ENCODE measurements around the gene NEK9.

Gene NEK9

DNA sequence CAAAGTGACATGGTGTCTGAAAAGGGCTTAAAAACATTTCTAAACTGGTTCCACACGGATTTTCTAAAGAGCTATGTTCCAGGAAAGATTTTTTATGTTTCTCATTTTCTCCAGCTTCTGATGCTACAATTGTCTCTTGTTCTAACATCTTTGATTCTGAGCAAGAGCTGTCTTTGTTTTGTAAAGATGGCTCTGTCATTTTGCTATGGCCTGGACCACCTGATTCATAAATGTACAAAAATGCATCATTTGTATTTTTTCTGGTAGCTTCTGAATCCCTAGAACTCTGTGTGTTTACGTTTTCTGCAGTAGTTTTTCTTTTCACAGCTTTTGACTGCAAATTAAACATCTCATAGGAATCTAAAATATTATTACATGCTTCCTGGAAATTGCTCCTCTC is 78.7 kb downstream of the NEK9 start:
- Histone ChIP-seq H3K4me3 (ENCODE audit: low read length) (no peak overlapping the region), H3K18ac (ENCODE audit: low read length) (no peak overlapping the region), H3K4me2 (ENCODE audit: low read length) (no peak overlapping the region), H3K79me2 (ENCODE audit: control insufficient read depth, insufficient read depth, low read length) (no peaks in the 10 kb centered on the region), H2BK5ac (ENCODE audit: low read length) (no peak overlapping the region), H3K4me1 (ENCODE audit: control insufficient read depth, low read depth, low read length) (no peaks in the 10 kb centered on the region), H2BK120ac (ENCODE audit: low read depth, low read length) (no peak overlapping the region), H3K23ac (ENCODE audit: low read length) (no peak overlapping the region), H3K27ac (ENCODE audit: low read depth, low read length) (no peak overlapping the region), H3K9ac (ENCODE audit: low read length) (no peak overlapping the region), H3K56ac (ENCODE audit: low read length) (no peak overlapping the region), H4K5ac (ENCODE audit: low read length) (no peak overlapping the region), H3K27me3 (ENCODE audit: insufficient read depth, low read length, poor library complexity) (no peaks in the 10 kb centered on the region), H3K4ac (ENCODE audit: low read depth, low read length) (no peak overlapping the region), H3K36me3 (ENCODE audit: control insufficient read depth, insufficient read depth, low read length) (no peaks in the 10 kb centered on the region), H2AK5ac (ENCODE audit: low read length) (no peak overlapping the region), H3K79me1 (ENCODE audit: low read length) (peaks cover 2% of the 10 kb centered on the region), H4K8ac (ENCODE audit: low read depth, low read length) (no peak overlapping the region), H2BK15ac (replicated peaks; ENCODE audit: low read depth) (no peak overlapping the region)
- no peak for DNase-seq
- no CpG with 5 or more reads among the region's 2 CpGs for WGBS (ENCODE audit: extremely low coverage, insufficient coverage, low lambda C conversion rate)

DNA sequence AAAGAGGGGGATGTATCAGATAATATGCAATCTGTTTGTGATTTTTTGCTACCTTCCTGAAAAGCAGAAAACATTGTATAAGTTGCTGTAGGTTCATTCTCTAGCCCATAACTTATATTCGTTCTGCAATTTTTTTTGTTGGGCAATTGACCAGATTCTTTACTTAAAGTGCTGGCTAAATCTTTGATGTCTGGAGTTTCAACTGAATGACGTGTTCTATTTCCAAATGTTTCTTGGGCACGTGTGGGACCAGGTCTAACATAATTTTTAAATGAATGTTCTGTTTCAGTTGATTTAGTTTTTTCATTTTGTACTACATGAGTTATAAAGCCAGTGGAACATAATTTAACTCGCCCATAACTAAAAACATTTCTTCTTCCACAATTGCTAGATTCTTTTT is 79.3 kb downstream of the NEK9 start:
- H4K8ac ChIP-seq (ENCODE audit: low read depth, low read length), result no peak overlapping the region

DNA sequence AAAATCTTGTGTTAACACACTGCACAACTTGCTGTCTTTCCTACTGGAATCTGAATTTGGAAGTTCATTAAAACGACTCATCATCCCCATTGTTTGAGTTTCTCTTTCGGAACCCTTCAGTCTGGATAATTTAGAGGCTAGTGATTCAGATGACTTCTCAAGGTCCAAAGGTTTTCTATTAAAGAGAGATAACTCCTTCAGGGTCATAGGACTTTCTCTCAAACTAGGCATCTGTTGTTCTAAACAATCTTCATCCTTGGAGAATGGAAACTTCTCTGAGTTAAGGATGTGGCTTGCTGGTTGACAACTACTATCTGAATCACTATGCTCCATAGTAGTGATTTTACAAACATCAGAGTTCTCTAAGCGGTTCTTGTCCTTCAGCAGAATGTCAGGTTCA is 79.9 kb downstream of the NEK9 start:
- H3K9ac ChIP-seq (ENCODE audit: low read length), result no peak overlapping the region
- H2BK5ac ChIP-seq (ENCODE audit: low read length), result no peak overlapping the region
- no peak overlapping the region for H3K18ac ChIP-seq (ENCODE audit: low read length)
- H3K4me3 ChIP-seq (ENCODE audit: low read length), result no peak overlapping the region
- WGBS (ENCODE audit: extremely low coverage, insufficient coverage, low lambda C conversion rate), result no CpG with 5 or more reads among the region's 3 CpGs
- H3K23ac ChIP-seq (ENCODE audit: low read length), result no peak overlapping the region
- H3K79me2 ChIP-seq (ENCODE audit: control insufficient read depth, insufficient read depth, low read length), result no peaks in the 10 kb centered on the region
- no peak for DNase-seq
- peaks cover 2% of the 10 kb centered on the region for H3K79me1 ChIP-seq (ENCODE audit: low read length)
- no peaks in the 10 kb centered on the region for H3K4me1 ChIP-seq (ENCODE audit: control insufficient read depth, low read depth, low read length)
- no peaks in the 10 kb centered on the region for H3K27me3 ChIP-seq (ENCODE audit: insufficient read depth, low read length, poor library complexity)
- no peak overlapping the region for H3K27ac ChIP-seq (ENCODE audit: low read depth, low read length)
- no peak overlapping the region for H2BK120ac ChIP-seq (ENCODE audit: low read depth, low read length)
- no peak overlapping the region for H4K5ac ChIP-seq (ENCODE audit: low read length)
- H2AK5ac ChIP-seq (ENCODE audit: low read length), result no peak overlapping the region
- no peak overlapping the region for H4K8ac ChIP-seq (ENCODE audit: low read depth, low read length)
- H3K4me2 ChIP-seq (ENCODE audit: low read length), result no peak overlapping the region
- H3K56ac ChIP-seq (ENCODE audit: low read length), result no peak overlapping the region
- H3K4ac ChIP-seq (ENCODE audit: low read depth, low read length), result no peak overlapping the region
- H2BK15ac ChIP-seq (replicated peaks; ENCODE audit: low read depth), result no peak overlapping the region
- no peaks in the 10 kb centered on the region for H3K36me3 ChIP-seq (ENCODE audit: control insufficient read depth, insufficient read depth, low read length)

More for the DNA sequence above, 79.3 kb downstream of the NEK9 start:
- Histone ChIP-seq H3K4me3 (ENCODE audit: low read length) (no peak overlapping the region), H2BK120ac (ENCODE audit: low read depth, low read length) (no peak overlapping the region), H3K4me1 (ENCODE audit: control insufficient read depth, low read depth, low read length) (no peaks in the 10 kb centered on the region), H3K23ac (ENCODE audit: low read length) (no peak overlapping the region), H2AK5ac (ENCODE audit: low read length) (no peak overlapping the region), H3K4ac (ENCODE audit: low read depth, low read length) (no peak overlapping the region), H2BK5ac (ENCODE audit: low read length) (no peak overlapping the region), H3K36me3 (ENCODE audit: control insufficient read depth, insufficient read depth, low read length) (no peaks in the 10 kb centered on the region), H3K56ac (ENCODE audit: low read length) (no peak overlapping the region), H3K79me2 (ENCODE audit: control insufficient read depth, insufficient read depth, low read length) (no peaks in the 10 kb centered on the region), H4K5ac (ENCODE audit: low read length) (no peak overlapping the region), H3K4me2 (ENCODE audit: low read length) (no peak overlapping the region), H3K9ac (ENCODE audit: low read length) (no peak overlapping the region), H3K18ac (ENCODE audit: low read length) (no peak overlapping the region), H3K79me1 (ENCODE audit: low read length) (peaks cover 2% of the 10 kb centered on the region), H3K27me3 (ENCODE audit: insufficient read depth, low read length, poor library complexity) (no peaks in the 10 kb centered on the region), H2BK15ac (replicated peaks; ENCODE audit: low read depth) (no peak overlapping the region), H3K27ac (ENCODE audit: low read depth, low read length) (no peak overlapping the region)
- WGBS (ENCODE audit: extremely low coverage, insufficient coverage, low lambda C conversion rate), result no CpG with 5 or more reads among the region's 4 CpGs
- no peak for DNase-seq

DNA sequence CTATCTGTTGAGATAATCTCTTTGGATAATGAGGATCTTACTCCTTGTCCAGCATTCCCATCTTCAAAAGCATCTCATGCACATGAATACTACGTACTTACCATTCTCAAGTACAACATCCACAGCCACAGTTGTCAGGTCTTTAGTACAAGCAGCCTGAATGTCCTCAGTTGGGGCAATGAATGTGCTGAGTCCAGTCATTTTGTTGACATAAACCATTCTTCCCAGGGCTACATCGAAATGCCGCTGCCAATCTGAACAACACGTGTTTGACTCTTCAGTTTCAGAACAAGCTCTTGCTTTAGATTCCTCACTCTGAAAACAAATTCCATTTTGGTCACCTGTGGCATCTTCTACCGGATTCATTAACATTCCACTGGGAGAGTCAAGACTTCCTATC is 80.6 kb downstream of the NEK9 start:
- DNase-seq, result no peak
- no CpG with 5 or more reads among the region's 5 CpGs for WGBS (ENCODE audit: extremely low coverage, insufficient coverage, low lambda C conversion rate)
- no peak overlapping the region for H3K4me2 ChIP-seq (ENCODE audit: low read length)

DNA sequence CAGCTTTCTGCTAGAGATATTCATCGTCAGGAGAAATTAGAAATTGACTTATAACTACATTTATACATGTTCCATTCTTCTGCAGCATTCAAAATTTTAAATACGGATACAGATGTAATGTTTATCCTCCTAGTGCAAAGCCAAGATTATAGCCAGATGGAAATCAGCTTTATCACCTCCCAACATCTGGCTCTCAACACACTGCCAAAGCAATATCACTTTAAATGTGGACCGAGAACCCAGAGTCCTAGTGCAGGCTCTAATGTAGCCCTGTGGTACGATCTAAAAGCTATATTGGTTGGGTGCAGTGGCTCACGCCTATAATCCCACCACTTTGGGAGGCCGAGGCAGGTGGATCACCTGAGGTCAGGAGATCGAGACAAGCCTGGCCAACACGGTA is 82.1 kb downstream of the NEK9 start:
- Histone ChIP-seq H2BK120ac (ENCODE audit: low read depth, low read length) (no peak overlapping the region), H3K4ac (ENCODE audit: low read depth, low read length) (no peak overlapping the region), H3K18ac (ENCODE audit: low read length) (no peak overlapping the region), H3K27me3 (ENCODE audit: insufficient read depth, low read length, poor library complexity) (no peaks in the 10 kb centered on the region), H3K79me1 (ENCODE audit: low read length) (peaks cover 2% of the 10 kb centered on the region), H3K9ac (ENCODE audit: low read length) (no peak overlapping the region), H2BK15ac (replicated peaks; ENCODE audit: low read depth) (no peak overlapping the region), H4K5ac (ENCODE audit: low read length) (no peak overlapping the region), H3K79me2 (ENCODE audit: control insufficient read depth, insufficient read depth, low read length) (no peaks in the 10 kb centered on the region), H3K56ac (ENCODE audit: low read length) (no peak overlapping the region), H3K4me2 (ENCODE audit: low read length) (no peak overlapping the region), H3K36me3 (ENCODE audit: control insufficient read depth, insufficient read depth, low read length) (no peaks in the 10 kb centered on the region), H3K4me1 (ENCODE audit: control insufficient read depth, low read depth, low read length) (no peaks in the 10 kb centered on the region), H2BK5ac (ENCODE audit: low read length) (no peak overlapping the region), H4K8ac (ENCODE audit: low read depth, low read length) (no peak overlapping the region), H3K23ac (ENCODE audit: low read length) (no peak overlapping the region), H3K4me3 (ENCODE audit: low read length) (no peak overlapping the region), H3K27ac (ENCODE audit: low read depth, low read length) (no peak overlapping the region), H2AK5ac (ENCODE audit: low read length) (no peak overlapping the region)
- DNase-seq, result no peak
- WGBS (ENCODE audit: extremely low coverage, insufficient coverage, low lambda C conversion rate), result no CpG with 5 or more reads among the region's 8 CpGs

More for the DNA sequence above, 80.6 kb downstream of the NEK9 start:
- Histone ChIP-seq H2BK5ac (ENCODE audit: low read length) (no peak overlapping the region), H2AK5ac (ENCODE audit: low read length) (no peak overlapping the region), H2BK15ac (replicated peaks; ENCODE audit: low read depth) (no peak overlapping the region), H3K27me3 (ENCODE audit: insufficient read depth, low read length, poor library complexity) (no peaks in the 10 kb centered on the region), H3K4ac (ENCODE audit: low read depth, low read length) (no peak overlapping the region), H4K8ac (ENCODE audit: low read depth, low read length) (no peak overlapping the region), H4K5ac (ENCODE audit: low read length) (no peak overlapping the region), H3K4me3 (ENCODE audit: low read length) (no peak overlapping the region), H3K27ac (ENCODE audit: low read depth, low read length) (no peak overlapping the region), H3K79me1 (ENCODE audit: low read length) (peaks cover 2% of the 10 kb centered on the region), H2BK120ac (ENCODE audit: low read depth, low read length) (no peak overlapping the region), H3K18ac (ENCODE audit: low read length) (no peak overlapping the region), H3K4me1 (ENCODE audit: control insufficient read depth, low read depth, low read length) (no peaks in the 10 kb centered on the region), H3K23ac (ENCODE audit: low read length) (no peak overlapping the region), H3K9ac (ENCODE audit: low read length) (no peak overlapping the region), H3K56ac (ENCODE audit: low read length) (no peak overlapping the region), H3K36me3 (ENCODE audit: control insufficient read depth, insufficient read depth, low read length) (no peaks in the 10 kb centered on the region), H3K79me2 (ENCODE audit: control insufficient read depth, insufficient read depth, low read length) (no peaks in the 10 kb centered on the region)

DNA sequence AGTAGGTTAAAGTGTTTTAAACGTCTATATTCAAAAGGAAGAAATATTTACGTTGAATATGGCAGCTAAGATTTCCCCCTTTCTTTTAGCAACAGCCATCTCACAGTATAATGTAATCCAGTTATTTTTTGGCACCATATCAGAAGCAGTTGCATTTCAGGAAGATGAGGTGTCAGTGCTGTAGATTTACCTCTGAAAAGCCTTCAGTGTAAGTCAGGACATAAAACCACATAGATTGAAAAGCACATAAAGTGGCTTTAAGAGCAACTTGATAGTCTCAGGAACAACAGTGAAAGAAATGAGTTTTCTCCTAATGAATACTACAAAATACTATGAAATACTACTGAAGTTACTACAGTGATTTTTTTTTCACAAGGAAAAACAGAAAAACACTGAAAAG is 82.5 kb downstream of the NEK9 start:
- H2BK120ac ChIP-seq (ENCODE audit: low read depth, low read length), result no peak overlapping the region
- no peak overlapping the region for H4K8ac ChIP-seq (ENCODE audit: low read depth, low read length)
- no peak for DNase-seq
- H3K4me1 ChIP-seq (ENCODE audit: control insufficient read depth, low read depth, low read length), result no peaks in the 10 kb centered on the region
- H3K27me3 ChIP-seq (ENCODE audit: insufficient read depth, low read length, poor library complexity), result no peaks in the 10 kb centered on the region
- H3K4me3 ChIP-seq (ENCODE audit: low read length), result no peak overlapping the region
- peaks cover 2% of the 10 kb centered on the region for H3K79me1 ChIP-seq (ENCODE audit: low read length)
- H2BK5ac ChIP-seq (ENCODE audit: low read length), result no peak overlapping the region
- H3K9ac ChIP-seq (ENCODE audit: low read length), result no peak overlapping the region
- H3K4ac ChIP-seq (ENCODE audit: low read depth, low read length), result no peak overlapping the region
- no peak overlapping the region for H2BK15ac ChIP-seq (replicated peaks; ENCODE audit: low read depth)
- no peak overlapping the region for H3K27ac ChIP-seq (ENCODE audit: low read depth, low read length)
- H3K23ac ChIP-seq (ENCODE audit: low read length), result no peak overlapping the region
- H3K4me2 ChIP-seq (ENCODE audit: low read length), result no peak overlapping the region
- WGBS (ENCODE audit: extremely low coverage, insufficient coverage, low lambda C conversion rate), result no CpG with 5 or more reads among the region's 2 CpGs
- H3K18ac ChIP-seq (ENCODE audit: low read length), result no peak overlapping the region
- H3K79me2 ChIP-seq (ENCODE audit: control insufficient read depth, insufficient read depth, low read length), result no peaks in the 10 kb centered on the region
- no peak overlapping the region for H3K56ac ChIP-seq (ENCODE audit: low read length)
- no peak overlapping the region for H2AK5ac ChIP-seq (ENCODE audit: low read length)
- no peaks in the 10 kb centered on the region for H3K36me3 ChIP-seq (ENCODE audit: control insufficient read depth, insufficient read depth, low read length)
- no peak overlapping the region for H4K5ac ChIP-seq (ENCODE audit: low read length)
